ENCODE results near the gene HTD2. TPM values are rescaled to one million over a fixed set of nuclear protein-coding genes. Genes with fewer than 3 reads are reported as not detected.

The HTD2 gene
- polyA plus RNA-seq, 3 donors from 2014 or later = 12.1 to 27.0 (median 15.0) TPM

DNA sequence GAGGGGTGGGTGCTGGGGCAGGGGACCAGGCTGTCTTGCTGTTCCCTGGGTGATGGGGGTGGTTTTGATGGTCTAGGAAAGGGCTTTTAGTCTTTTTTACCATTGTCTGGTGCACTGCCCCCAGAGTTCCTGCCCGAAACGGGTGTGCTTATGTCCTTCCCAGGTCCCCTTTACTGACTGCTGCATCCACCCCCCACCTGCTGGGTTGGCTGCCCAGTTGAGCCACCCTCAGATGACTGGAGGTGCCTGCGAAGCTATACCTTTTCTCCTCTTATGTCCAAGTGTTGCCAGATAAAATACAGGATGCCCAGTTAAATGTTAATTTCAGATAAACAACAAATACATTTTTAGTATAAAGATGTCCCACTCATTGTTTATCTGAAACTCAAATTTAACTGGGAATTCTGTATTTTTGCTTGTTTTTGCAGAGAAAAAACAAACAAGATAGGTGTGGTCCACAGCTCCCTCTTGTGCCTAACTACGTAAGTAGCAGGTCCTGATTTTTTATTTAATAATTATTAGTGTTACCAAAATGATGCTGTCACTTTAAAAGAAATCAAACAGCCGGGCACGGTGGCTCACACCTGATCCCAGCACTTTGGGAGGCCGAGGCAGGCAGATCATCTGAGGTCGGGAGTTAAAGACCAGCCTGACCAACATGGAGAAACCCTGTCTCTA, 6.3 kb upstream of the HTD2 start:
- peaks cover 8 to 18% (median 8%) of the 10 kb centered on the region in 3 donors for H3K27me3 Mint-ChIP-seq (ENCODE audit: low read depth in 3 of 3)
- peaks cover 0 to under 1% of the 10 kb centered on the region in 2 donors for H3K4me1 Mint-ChIP-seq
- no peak overlapping the region for H3K27ac Mint-ChIP-seq
- H3K36me3 Mint-ChIP-seq = no peaks in the 10 kb centered on the region
- DNase-seq = no peak
- H3K9me3 Mint-ChIP-seq = peaks cover 0 to 2% (median 0%) of the 10 kb centered on the region in 6 donors
- H3K4me3 Mint-ChIP-seq = no peak overlapping the region

DNA sequence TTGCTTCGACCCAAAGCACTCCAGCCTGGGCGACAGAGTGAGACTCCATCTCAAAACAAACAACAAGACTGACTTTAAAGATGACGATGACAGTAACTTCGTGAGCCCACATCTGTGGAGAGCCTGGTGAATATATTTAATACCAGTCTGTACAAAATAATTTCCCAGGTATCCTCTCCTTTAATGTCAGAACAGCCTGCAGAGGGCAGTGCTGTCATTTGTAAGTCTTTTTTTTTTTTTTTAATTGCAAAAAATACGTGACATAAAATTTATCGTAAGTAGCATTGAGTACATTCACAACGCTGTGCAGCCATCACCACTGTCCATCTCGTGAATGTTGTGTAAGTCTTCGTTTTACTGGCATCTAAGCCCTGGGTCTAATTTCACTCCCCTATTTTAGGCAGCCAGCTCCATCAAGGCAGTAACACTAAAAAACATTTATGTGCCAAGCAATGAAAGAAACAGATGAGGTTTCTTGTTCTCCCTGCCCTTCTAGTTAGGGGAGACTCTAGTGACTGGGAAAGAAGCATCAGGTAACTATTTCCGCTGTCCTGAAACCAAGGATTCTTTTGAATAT, 1.4 kb downstream of the HTD2 start:
- Mint-ChIP-seq H3K9me3 (no peaks in the 10 kb centered on the region), H3K4me3 (peak overlapping the region; percentile 96 to 100 (median 98)), H3K27me3 (ENCODE audit: low read depth in 3 of 3) (peaks cover 9 to 13% (median 13%) of the 10 kb centered on the region in 3 donors), H3K36me3 (peaks cover 8 to 18% (median 10%) of the 10 kb centered on the region in 3 donors), H3K4me1 (peaks cover 41% of the 10 kb centered on the region in 2 donors), H3K27ac (peak overlapping the region; percentile 34 to 100 (median 74))
- peak; percentile 35 to 53 (median 50) for DNase-seq

DNA sequence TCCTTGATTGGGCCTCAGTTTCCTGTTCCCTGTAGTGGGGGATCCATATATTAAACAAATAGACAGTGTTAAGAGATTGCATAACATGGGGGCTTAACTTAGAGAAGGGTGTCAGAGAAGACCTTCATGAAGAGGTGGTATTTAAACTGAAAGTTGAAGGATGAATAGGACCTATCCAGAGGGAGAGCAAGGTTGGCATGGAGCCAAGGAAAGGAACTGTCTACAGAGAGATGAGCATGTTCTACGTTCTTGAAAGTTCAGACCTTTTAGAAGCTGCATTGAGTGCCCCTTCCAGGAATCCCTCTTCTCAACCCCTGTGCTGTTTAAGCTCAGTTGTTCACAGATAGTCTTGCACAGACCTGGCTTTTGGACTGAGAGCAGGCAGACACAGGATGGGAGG, 2.4 kb downstream of the HTD2 start:
- peak overlapping the region in 2 of 5 donors; percentile 42 to 55 for H3K4me3 Mint-ChIP-seq
- H3K36me3 Mint-ChIP-seq = peaks cover 8 to 24% (median 10%) of the 10 kb centered on the region in 3 donors
- H3K9me3 Mint-ChIP-seq = no peaks in the 10 kb centered on the region
- no peak for DNase-seq
- peak overlapping the region in 5 of 6 donors; percentile 27 to 99 (median 47) for H3K27ac Mint-ChIP-seq
- H3K27me3 Mint-ChIP-seq (ENCODE audit: low read depth in 3 of 3) = peaks cover 9 to 13% (median 13%) of the 10 kb centered on the region in 3 donors
- H3K4me1 Mint-ChIP-seq = peaks cover 44 to 45% of the 10 kb centered on the region in 2 donors

DNA sequence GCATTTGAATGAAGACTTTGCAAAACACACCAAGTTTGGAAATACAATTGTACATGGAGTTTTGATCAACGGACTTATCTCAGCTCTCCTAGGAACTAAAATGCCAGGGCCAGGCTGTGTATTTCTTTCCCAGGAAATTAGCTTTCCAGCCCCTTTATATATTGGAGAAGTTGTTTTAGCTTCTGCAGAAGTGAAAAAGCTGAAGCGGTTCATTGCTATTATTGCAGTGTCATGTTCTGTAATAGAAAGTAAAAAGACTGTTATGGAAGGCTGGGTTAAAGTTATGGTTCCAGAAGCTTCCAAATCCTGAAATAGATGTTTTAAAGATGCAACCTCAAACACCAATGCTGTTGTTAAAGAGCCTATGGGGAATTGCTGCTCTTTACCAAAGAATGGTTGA, 11.5 kb downstream of the HTD2 start:
- Mint-ChIP-seq H3K36me3 (peaks cover 8 to 30% (median 9%) of the 10 kb centered on the region in 3 donors), H3K9me3 (no peaks in the 10 kb centered on the region), H3K27ac (no peak overlapping the region)

DNA sequence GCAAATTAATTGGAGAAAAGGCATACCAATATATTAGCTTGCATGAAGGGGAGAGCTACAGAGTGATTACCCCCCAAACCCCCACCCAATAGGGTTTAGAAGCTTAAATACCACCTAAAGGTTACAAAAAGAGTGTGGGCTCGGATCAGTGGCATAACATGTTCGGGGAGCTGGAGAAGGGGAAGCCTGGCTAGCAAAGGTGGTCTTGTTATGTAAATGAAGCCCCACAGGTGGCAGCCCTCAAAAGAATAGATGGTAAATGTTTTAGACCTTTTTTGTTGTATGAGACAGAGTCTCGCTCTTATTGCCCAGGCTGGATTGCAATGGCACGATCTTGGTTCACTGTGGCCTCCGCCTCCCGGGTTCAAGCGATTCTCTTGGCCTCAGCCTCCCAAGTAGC, 15.5 kb downstream of the HTD2 start:
- Mint-ChIP-seq H3K27me3 (ENCODE audit: low read depth in 3 of 3) (no peaks in the 10 kb centered on the region), H3K4me3 (no peak overlapping the region), H3K9me3 (no peaks in the 10 kb centered on the region), H3K36me3 (peaks cover 3 to 14% (median 4%) of the 10 kb centered on the region in 3 donors), H3K4me1 (peaks cover 4 to 9% of the 10 kb centered on the region in 2 donors), H3K27ac (no peak overlapping the region)
- no peak for DNase-seq

More for the DNA sequence above, 11.5 kb downstream of the HTD2 start:
- no peak overlapping the region for H3K4me3 Mint-ChIP-seq
- DNase-seq = no peak
- peaks cover 10 to 15% of the 10 kb centered on the region in 2 donors for H3K4me1 Mint-ChIP-seq
- H3K27me3 Mint-ChIP-seq (ENCODE audit: low read depth in 3 of 3) = no peaks in the 10 kb centered on the region

DNA sequence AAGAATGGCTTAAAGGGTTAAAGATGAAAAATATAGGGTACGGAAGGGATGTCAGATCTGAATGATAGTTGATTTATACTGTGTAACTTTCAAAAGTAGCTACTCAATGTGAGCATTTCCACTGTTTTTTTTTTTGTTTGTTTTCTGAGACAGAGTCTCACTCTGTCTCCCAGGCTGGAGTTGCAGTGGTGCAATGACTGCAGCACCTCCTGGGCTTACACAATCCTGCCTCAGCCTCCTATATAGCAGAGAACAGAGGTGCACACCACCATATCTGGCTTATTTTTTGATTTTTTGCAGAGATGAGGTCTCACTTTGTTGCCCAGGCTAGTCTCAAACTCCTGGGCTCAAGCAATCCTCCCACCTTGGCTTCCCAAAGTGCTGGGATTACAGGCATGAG, 16.5 kb downstream of the HTD2 start:
- H3K9me3 Mint-ChIP-seq = no peaks in the 10 kb centered on the region
- no peaks in the 10 kb centered on the region for H3K27me3 Mint-ChIP-seq (ENCODE audit: low read depth in 3 of 3)
- DNase-seq = no peak
- H3K36me3 Mint-ChIP-seq = peaks cover 3 to 7% (median 4%) of the 10 kb centered on the region in 3 donors
- no peak overlapping the region for H3K27ac Mint-ChIP-seq
- H3K4me1 Mint-ChIP-seq = peaks cover 4 to 6% of the 10 kb centered on the region in 2 donors
- no peak overlapping the region for H3K4me3 Mint-ChIP-seq

DNA sequence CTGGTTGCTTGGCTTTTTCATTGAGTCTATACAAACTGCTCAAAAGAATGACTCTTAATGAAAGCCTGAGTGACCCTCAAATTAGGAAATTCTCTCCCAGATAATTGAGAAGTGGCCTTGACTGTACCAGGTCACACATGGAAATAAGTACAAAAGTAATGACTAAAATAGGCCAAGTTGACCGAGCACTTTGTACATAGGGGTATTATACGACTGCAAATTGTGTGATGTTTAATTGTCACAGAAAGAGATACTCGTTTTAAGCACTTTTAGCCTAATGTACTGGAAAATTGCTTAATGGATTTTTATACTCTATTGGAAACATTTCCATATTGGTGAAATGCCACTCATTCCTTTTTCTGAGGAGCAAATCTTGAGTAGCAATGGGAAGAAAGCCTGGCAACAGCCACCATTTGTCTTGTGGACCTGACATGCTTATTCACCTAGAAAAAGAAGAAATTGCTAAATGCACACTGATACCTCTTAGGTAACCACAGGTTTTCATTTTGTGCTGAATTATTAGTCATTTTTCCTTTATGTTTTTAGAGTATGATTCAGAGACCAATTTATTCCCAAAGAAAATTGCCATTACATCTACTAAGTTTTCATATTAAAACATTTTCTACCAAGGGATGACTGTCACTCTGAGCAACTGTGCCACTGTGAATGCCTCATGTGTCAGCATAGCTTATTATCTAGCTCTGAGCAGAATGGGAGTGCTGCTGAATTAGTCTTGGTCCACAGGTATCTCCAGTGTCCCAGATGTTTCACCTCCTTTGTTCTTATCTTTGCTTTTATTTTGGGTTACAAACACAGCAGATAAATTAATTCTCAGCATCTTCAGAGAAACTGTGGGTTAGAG, 17.4 kb downstream of the HTD2 start:
- H3K4me1 Mint-ChIP-seq = peaks cover 4 to 6% of the 10 kb centered on the region in 2 donors
- no peak for DNase-seq
- no peak overlapping the region for H3K4me3 Mint-ChIP-seq
- H3K9me3 Mint-ChIP-seq = no peaks in the 10 kb centered on the region
- H3K27ac Mint-ChIP-seq = peak overlapping the region in 3 of 6 donors; percentile 15 to 41 (median 34)
- no peaks in the 10 kb centered on the region for H3K27me3 Mint-ChIP-seq (ENCODE audit: low read depth in 3 of 3)
- peaks cover 0 to 3% (median 3%) of the 10 kb centered on the region in 3 donors for H3K36me3 Mint-ChIP-seq

DNA sequence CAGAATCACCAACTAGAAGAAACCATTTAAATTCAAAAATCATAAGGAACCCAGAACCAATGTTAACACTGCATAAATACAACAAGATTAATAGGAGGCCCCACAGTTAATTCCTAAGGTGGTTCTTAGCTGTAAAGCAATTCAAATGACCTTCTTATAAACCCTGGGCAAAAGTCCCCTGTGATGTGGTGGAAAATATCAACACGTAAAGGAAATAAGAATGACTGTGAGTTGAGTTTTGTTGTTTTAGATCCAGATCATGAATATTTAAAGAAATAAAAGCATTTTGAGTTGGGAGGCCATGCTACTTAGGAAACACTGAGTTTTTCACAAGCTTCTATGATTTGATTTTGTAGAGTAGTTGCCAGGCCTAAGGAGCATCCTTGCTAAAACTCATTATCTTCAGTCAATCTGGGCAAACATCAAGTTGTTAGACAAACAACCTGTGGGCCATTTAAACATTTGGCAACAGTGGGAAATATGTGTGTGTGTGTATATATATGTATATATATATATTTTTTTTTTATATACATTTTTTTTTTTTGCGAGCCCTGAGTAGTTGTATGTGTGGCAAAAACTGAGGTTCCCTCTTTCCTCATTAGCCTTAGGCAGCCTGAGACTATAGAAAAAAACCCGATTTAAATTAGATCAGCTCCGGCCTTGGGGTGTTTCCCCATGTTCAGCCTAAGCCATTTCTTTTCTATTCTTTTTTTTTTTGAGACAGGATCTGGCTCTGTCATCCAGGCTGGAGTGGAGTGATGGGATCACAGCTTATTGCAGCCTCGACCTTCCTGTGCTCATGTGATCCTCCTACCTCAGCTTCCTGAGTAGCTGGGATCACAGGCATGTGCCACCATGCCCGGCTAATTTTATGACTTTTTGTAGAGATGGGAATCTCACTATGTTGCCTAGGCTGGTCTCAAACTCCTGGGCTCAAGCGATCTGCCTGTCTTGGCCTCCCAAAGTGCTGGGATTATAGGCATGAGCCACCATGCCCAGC, 18.4 kb downstream of the HTD2 start:
- Mint-ChIP-seq H3K36me3 (peaks cover 0 to 2% (median 0%) of the 10 kb centered on the region in 3 donors), H3K9me3 (no peaks in the 10 kb centered on the region), H3K27me3 (ENCODE audit: low read depth in 3 of 3) (no peaks in the 10 kb centered on the region), H3K4me1 (peaks cover 4 to 6% of the 10 kb centered on the region in 2 donors), H3K27ac (peak overlapping the region in 4 of 6 donors; percentile 15 to 41 (median 26)), H3K4me3 (no peak overlapping the region)
- DNase-seq = no peak

DNA sequence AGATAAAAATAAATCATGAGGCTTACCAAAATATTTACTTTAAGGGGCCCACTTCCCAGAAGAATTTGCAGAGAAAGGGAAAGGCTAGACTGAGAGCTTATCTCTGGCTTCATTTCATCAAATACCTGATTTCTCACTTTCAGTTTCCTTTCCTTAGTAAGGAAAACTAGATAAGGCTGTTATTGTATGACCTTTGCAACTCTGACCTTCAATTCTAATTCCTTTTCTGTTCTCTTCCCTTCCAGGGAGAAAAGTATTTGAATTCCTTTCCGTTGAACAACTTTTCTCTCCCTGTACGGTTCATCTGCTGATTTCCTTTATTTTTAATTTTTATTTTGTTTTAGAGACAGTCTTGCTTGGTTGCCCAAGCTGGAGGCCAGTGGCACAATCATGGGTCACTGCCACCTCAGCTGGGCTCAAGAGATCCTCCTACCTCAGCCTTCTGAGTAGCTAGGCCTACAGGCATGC, 19.2 kb downstream of the HTD2 start:
- Mint-ChIP-seq H3K27ac (peak overlapping the region in 1 of 6 donors; percentile 17), H3K4me3 (no peak overlapping the region), H3K27me3 (ENCODE audit: low read depth in 3 of 3) (no peaks in the 10 kb centered on the region), H3K36me3 (no peaks in the 10 kb centered on the region), H3K9me3 (no peaks in the 10 kb centered on the region), H3K4me1 (peaks cover 4 to 6% of the 10 kb centered on the region in 2 donors)
- DNase-seq = no peak

DNA sequence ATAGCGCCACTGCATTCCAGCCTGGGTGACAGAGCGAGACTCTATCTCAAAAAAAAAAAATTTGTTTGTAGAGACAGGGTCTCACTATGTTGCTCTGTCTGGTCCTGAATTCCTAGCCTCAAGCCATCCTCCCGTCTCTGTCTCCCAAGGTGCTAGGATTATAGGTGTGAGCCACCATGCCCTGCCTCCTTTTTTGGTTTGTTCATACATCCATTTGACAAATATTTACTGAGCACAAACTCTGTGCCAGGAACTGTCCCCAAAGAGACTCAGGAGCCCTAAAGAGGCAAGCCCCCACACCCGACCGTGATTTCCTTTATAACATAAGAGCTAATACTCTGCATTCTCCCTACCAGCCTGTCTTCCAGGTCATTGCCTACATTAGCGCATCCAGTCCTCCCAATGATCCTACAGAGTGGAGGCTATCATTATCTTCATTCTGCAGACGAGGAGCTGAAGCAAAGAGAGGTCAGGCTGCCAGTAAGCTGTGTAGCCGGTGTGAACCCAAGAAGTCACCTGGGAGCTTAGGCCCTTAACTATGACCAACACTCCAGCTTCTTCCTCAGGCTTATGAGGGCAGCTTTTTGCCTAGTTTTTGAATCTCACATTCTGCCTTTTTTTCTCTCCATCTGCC, 20.1 kb downstream of the HTD2 start:
- Mint-ChIP-seq H3K27me3 (ENCODE audit: low read depth in 3 of 3) (peaks cover 0 to 2% (median 1%) of the 10 kb centered on the region in 3 donors), H3K36me3 (no peaks in the 10 kb centered on the region), H3K4me1 (no peaks in the 10 kb centered on the region), H3K9me3 (no peaks in the 10 kb centered on the region), H3K4me3 (no peak overlapping the region), H3K27ac (peak overlapping the region in 1 of 6 donors; percentile 36)
- no peak for DNase-seq

DNA sequence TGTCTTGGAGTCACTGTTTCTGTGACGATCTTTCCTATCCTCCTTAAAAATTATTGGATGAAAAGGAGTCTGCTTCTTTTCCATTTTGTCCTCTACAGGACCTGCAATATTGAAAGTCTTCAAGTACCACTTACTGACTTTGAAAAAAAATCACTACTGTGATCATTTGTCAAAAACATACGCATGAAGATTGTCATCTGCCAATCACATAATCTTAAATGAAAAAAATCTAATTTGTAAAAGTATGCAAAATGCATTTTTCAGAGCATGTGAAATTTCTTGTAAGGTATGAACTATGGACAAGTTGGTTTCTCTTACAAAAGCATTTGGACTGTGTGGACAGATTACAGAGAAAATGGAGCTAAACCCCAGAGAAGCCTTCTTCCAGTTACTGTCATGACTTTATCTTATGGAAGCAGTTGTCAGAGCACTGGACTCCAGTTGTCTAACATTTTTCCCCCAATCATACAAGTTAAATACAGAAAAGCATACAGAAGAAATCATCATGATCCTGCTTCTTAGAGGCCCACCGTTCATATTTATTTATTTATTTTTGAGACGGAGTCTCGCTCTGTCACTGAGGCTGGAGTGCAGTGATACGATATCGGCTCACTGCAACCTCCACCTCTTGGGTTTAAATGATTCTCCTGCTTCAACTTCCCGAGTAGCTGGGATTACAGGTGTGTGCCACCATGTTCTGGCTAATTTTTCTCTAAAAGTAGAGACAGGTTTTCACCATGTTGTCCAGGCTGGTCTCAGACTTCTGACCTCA, 23.0 kb downstream of the HTD2 start:
- Mint-ChIP-seq H3K9me3 (no peaks in the 10 kb centered on the region), H3K4me1 (peaks cover 13 to 20% of the 10 kb centered on the region in 2 donors), H3K27ac (no peak overlapping the region), H3K27me3 (ENCODE audit: low read depth in 3 of 3) (peaks cover 0 to 3% (median 2%) of the 10 kb centered on the region in 3 donors), H3K4me3 (no peak overlapping the region), H3K36me3 (no peaks in the 10 kb centered on the region)
- no peak for DNase-seq

DNA sequence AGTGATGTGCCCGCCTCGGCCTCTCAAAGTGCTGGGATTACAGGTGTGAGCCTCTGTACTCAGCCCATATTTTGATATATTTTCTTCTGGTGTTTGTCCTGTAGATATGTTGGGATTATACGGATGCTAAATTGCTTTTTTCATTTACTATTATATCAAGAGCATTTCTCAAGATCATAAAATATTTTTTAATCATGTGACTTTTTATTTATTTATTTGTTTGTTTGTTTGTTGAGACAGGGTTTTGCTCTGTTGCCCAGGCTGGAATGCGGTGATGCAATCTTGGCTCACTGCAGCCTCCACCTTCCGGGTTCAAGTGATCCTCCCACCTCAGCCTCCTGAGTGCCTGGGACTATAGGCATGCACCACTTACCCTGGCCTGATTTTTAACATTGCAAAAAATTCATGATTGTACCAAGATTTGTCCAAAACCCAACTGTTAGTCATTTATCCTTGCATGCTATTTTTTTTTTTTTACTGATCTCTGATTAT, 23.6 kb downstream of the HTD2 start:
- H3K36me3 Mint-ChIP-seq = no peaks in the 10 kb centered on the region
- H3K4me1 Mint-ChIP-seq = peaks cover 19 to 26% of the 10 kb centered on the region in 2 donors
- H3K27me3 Mint-ChIP-seq (ENCODE audit: low read depth in 3 of 3) = peaks cover 2 to 7% (median 2%) of the 10 kb centered on the region in 3 donors
- H3K27ac Mint-ChIP-seq = no peak overlapping the region
- no peak overlapping the region for H3K4me3 Mint-ChIP-seq
- DNase-seq = no peak
- H3K9me3 Mint-ChIP-seq = no peaks in the 10 kb centered on the region
